Measurements from ENCODE around the gene RABL6.

GRCh38 chr9:136853596-136854112, 45.9 kb downstream of the RABL6 start:
- TF ChIP-seq CTCF (conservative IDR thresholded peaks at IDR 0.05 in 1 of 2, IDR thresholded peaks at IDR 0.05 in 1 of 2; ENCODE audit: low read depth in 1 of 2, low read length in 2 of 2) (no peak), EZH2 (IDR thresholded peaks at IDR 0.05; ENCODE audit: low read length, missing control alignments) (no peak)
